ENCODE data around the gene LCAT.
A peak's percentile ranks its signal among the peaks of the same experiment; 100 is the strongest.
"Not testable (repeated sequence)": the region's sequence is repeated elsewhere in the genome, so short reads cannot be mapped to it uniquely, and the experiment has no call there.

Gene LCAT

DNA sequence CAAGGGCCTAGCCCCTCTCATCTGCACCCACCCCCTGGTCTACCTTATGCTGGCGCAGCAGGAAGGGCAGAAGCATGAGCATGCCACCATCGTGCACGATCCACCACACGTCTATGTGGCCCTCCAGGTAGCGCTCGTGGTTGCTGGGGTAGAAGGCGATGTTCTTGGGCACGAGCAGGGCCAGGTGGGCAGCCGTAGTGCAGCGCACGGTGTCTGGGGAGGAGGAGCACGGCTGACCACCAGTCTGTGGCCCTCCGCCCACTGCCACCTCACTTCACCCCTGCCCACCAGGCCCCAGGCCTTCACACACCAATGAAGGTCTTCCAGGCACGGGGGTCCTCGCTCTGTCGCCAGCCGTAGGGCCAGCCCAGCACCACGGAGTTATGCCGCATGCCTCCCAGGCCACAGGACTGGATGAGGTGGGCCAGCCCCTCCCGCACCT is 2.2 kb upstream of the LCAT start:
- DNase-seq = no peak

DNA sequence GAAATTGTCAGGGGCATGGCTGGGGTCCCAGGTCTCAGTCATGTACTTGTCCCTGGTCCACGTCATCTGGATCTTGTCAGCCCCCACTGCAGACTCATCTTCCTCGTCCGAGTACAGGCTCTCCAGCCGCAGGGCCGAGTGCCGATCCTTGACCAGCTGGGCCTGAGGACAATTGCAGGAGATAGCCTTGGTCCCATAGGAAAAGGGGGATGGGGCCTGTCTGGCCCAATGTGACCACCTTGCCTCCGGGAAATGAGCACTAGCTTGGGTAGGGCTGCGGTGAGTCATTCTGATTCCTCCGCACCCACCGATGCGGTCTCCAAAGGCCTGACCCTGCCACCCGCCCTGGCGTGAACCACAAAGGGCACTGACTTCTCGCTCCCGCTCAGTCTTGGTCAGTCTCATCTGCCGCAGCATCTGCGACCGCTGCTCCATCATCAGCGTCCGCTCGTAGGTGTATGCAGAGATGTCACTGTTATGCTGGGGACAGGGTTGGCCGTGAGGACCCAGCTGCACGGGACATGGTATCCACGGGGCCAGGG is 1.5 kb upstream of the LCAT start:
- DNase-seq = no peak

DNA sequence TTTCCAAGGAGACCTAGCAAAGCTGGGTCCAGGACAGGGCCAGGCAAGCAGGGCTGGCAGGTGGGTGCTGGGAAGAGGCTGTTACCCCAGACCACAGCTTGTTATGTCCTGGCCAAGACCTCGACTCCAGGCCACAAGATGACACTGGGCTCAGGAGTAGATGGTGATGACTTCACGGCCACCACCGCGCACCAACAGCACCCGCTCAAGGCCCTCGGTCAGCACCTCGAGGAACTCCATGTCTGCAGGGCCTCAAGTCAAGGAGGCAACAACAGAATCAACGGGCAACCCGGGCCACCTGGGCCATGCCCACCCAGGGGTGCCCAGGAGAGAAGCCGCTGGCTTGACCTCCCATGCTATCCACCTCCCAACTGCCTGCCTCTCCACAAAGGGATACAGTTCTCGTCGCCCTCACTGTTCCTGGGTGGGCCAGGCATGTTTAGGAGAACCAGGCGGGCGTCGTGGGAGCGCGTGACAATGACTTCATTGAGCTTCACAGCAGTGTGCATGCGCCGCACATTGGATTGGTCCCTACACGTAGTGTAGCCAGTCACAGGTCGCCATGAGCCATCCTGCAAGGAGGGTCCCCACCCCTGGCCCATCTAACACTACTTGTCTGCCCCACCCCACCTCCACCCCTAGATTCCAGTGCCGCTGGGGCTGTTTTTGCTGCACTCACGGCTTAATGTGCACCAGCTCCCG is 921 bp upstream of the LCAT start:
- DNase-seq = no peak

GRCh38 chr16:67943256-67943618 is 683 bp downstream of the LCAT start:
- DNase-seq = no peak

DNA sequence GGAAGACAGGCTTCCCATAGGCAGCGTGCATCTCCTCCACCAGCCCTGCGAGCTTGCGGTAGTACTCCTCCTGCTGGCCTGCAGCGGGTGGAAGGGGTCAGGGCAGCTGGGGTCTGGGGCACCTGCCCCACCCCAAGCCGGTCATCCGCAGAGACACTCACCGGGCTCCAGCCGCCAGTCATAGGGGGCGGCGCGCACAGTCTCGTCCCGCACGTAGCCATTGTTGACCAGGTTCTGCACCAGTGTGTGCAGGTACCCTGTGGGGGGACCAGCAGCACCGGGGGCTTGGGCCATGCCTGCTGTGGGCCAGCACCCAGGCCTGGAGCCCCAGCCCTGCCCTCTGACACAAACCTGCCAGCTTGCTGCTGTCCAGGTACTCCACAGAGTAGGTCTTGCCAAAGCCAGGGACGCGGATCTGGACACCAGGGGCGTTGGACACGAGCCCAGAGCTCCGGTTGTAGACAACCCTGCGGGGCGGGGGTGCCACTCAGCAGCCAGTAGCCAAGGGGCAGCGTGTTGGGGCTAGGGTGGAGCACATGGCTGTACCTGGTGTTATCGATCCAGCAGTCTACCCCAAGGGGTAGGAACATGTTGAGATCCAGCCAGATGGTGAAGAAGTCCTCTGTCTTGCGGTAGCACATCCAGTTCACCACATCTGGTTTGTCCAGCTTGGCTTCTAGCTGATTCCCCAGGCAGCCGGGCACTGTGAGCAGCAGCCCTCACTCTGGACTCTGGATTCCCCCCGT is 1.2 kb downstream of the LCAT start:
- no peak for DNase-seq

DNA sequence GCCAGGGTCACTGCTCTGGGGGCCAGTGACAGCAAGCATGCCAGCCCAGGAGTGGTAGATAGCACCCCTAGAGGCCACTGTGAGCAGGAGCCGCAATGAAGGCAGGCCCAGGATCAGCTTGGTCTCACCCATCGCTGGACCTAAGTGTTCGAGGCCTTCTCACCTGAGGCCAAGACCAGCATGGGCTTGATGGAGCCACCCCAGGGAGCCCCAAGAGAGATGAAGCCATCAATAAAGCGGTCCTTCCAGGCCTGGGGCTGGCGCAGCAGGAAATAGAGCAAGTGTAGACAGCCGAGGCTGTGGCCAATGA is 1.8 kb downstream of the LCAT start:
- no peak for DNase-seq

- DNase-seq = no peak
Observed at GRCh38 chr16:67941469-67942199, 2.3 kb downstream of the LCAT start.

- DNase-seq = no peak
Observed at GRCh38 chr16:67940446-67941089, 3.4 kb downstream of the LCAT start.

DNA sequence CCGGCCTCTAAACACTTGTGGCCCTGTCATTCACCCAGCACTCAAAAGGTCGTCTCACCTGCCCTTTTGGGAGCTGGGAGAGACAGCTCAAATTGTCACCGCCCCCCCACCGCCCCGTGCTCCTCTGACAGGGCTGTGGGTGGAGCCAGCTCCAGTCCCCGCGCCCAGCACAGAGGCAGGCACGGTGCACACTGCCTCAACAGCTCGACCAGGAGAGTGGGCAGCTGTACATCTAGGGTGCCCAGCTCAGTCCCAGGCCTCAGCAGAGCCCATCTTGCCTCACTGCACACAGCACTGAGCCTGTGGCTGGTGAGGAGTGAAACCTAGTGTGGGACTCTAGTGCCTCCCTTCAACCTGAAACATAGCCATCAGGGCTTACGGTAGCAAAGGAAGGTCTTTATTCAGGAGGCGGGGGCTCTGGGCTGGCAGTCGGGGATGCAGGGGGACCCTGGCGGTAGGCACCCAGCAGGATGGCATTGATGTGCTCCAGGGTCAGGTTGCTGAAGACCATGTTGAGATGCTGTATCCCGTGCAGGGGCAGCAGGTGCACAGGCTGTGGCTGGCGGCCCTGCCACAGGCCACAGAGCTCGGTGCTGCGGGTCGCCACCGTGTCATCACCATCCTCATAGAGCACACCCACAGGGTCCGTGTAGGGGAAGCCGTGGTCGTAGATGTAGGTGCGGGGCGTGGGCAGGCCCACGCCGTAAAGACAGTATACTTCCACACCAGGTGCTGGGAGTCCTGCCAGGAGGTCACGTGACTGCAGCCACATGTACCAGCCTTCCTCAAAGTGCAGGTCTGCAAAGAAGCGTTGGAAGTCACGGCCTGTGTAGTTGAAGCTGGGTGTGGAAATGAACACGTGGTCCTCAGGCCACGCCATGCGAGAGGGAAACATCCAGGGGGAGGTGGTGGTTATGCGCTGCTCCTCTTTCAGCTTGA is 4.1 kb downstream of the LCAT start:
- DNase-seq = no peak

GRCh38 chr16:67937713-67938112 is 6.2 kb downstream of the LCAT start:
- DNase-seq = not testable (repeated sequence)

DNA sequence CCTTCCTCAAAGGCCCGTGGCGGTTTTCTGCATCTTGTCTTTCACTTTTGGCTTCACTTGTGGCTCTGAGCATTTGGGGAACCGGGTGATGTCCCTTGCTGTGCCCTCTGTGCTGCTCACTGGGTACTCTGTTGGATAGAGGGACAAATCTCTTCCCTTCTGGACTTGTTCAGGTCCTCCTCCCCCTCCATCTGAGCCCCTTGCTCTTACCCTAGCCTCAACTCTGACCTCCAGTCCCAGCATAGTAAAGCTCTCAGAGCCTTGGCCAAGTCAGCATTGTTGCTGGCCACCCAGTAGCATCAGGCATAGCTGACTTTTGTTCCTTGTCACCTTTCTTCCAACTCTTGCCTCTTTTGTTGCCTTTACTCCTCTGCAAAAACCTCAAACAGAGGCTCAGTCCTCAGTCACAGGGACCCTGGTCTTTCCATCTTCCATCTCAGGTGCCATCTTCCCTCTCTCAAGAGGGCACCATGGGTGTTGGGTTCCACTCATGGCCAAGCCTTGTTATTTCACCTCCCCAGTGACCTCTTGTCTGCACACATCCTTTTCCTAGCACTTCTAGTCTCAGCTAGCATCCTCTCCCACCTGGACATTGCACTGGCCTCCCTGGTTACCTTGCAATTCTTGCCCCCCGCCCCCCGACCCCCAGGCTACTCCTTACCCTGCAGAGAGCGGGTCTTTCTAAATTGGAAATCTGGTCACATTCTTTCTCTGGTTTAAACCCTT is 6.9 kb downstream of the LCAT start:
- no peak for DNase-seq

DNA sequence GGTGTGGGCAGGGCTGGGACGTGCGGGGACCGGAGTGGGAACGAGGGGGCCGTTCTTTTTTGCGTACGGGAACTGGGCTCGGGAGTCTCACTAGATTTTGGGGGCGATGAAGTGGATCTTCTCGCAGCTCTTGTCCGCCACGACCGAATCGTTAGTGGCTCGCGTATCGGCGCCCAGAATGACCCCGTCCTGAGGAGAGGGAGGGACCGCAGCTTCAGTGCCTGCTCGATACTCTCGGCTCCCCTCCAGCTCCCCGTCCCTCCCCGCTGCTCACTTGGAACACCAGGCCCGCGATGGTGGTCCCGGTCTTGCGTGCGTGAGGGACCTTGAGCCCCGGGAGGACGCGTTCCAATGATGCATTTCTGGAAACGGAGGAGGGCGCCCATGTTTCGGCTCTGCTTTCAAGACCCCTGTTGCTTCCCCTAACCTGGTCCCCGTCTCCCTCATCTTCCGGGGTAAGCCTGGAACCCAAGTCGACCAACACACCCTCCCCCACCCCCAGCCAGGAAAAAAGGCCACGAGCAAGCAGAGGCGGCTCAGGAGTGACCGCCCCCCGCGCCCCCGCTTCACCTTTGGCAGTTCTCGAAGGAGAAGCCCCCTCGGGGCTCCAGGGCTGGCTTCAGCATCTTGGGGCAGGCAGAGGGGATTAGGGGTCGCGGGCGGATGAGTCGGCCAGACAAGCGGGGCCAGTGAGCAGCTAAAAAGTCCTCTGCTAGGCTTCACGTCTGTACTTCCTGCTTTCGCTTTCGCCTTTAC is 7.6 kb downstream of the LCAT start, which contains the start of gene PSMB10:
Gene PSMB10, minus strand, starts transcription at position 727 of the 756 bp plus-strand sequence. Its CDS starts 101 bp downstream, at position 626.
- peak; percentile 25 for DNase-seq

DNA sequence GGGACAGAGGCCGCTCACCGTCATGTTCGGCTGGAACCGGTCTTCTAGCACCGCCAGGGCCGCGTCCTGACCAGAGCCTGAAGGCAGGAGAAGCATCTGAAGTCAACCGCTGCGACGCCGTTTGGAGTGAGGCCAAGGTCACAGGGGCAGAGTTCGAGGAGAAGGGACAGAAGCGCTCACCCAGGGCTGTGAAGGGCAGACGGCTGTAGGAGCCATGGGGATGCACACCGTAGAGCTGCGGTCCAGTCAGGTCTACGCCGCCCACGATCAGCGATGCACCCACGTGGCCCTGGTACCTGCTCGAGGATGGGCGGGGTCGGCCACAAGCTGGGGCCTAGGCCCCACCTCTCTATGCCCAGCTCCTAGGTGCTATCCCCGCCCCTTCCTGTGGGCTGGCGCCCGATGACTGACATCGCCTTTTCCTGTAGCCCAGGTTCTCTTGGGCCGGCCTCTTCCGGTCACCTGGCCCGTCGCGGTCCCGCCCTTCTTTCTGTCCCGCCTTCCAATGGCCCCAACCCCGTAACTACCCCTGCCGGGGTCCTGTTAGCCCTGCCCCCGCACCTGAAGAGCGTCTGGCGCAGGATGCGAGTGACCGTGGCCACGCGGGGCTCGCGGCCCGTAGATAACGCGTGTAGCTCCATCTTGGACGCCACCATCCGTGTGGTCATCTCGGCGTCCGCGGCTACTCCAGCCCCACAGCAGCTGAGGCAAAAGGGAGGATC is 8.4 kb downstream of the LCAT start:
- DNase-seq = peak; percentile 90

DNA sequence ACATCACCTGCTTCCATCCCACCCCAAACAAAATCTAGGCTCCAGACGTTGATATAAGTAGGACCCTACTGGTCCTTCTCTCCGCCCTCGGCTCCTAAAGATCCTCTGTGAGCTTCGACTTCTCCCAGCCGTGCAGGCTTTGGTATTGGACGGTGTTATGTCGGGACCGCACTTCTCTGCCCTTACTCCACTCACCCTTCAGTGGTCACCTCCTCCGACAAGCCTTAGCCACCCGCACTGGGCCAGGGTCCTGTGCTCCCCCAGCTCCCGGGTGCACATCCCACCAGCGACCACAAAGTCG is 8.9 kb downstream of the LCAT start:
- DNase-seq = no peak

GRCh38 chr16:67934306-67935100 is 9.4 kb downstream of the LCAT start:
- no peak for DNase-seq

- no peak for DNase-seq
Observed at GRCh38 chr16:67933805-67934204, 10.1 kb downstream of the LCAT start.

- no peak for DNase-seq
Observed at GRCh38 chr16:67932462-67932840, 11.5 kb downstream of the LCAT start.

- DNase-seq = no peak
Observed at GRCh38 chr16:67931712-67932461, 12.0 kb downstream of the LCAT start, which contains the start of gene CTRL. Gene CTRL, minus strand, starts transcription at chr16:67931862. Its CDS starts 10 bp downstream, at chr16:67931852.
